Measurements from ENCODE around the gene PIEZO1. TPM values are rescaled to one million over a fixed set of nuclear protein-coding genes. Genes with fewer than 3 reads are reported as not detected.

Gene PIEZO1
- total RNA-seq = 100 to 1,000 TPM; 139 to 274 (median 240) TPM
- total RNA-seq (2013) = 149 TPM
- total RNA-seq = 158 to 536 (median 264) reads per million in 29 experiments

- ATAC-seq (replicated peaks in 1 of 4) = peak; percentile 46 to 70 (median 54)
- no peaks in the 10 kb centered on the region for H3K36me3 ChIP-seq (ENCODE audit: control insufficient read depth in 2 of 2, extremely low read depth in 1 of 2, insufficient read depth in 1 of 2, low read length in 1 of 2)
- Mint-ChIP-seq H3K27ac (peak within 1 kb of the TSS; percentile 80 to 85), H3K27me3 (no peaks in the 10 kb centered on the region), H3K36me3 (no peaks in the 10 kb centered on the region), H3K4me3 (peak within 1 kb of the TSS; percentile 66 to 80 (median 74)), H3K9me3 (no peaks in the 10 kb centered on the region), H3K4me1 (peaks cover 44 to 47% (median 45%) of the 10 kb centered on the region in 3 donors)
- H3K9me3 ChIP-seq = no peaks in the 10 kb centered on the region
- peaks cover 35 to 59% of the 10 kb centered on the region in 2 experiments for H3K4me1 ChIP-seq (ENCODE audit: control insufficient read depth in 1 of 2, extremely low read depth in 1 of 2, insufficient read depth in 2 of 2, low read length in 2 of 2)
- 4% methylated on average over 91 of the region's 110 CpGs for WGBS (ENCODE audit: insufficient coverage)
- DNase-seq = peak; percentile 62 to 93 (median 80)
- peak within 1 kb of the TSS; percentile 47 to 54 for H3K4me3 ChIP-seq (ENCODE audit: control insufficient read depth in 1 of 2, extremely low read depth in 1 of 2, low read length in 1 of 2)
- CTCF ChIA-PET = interaction anchor here (0.6 to 1.4 kb wide), 7 partner anchors 18 to 191 kb away, joined by 3 to 7 read pairs (median 4); no protein-coding TSS in a partner anchor
- H3K27me3 ChIP-seq (replicated peaks in 1 of 2; ENCODE audit: control insufficient read depth in 2 of 2, extremely low read depth in 1 of 2, insufficient read depth in 2 of 2, low read length in 1 of 2) = no peaks in the 10 kb centered on the region
- peak within 1 kb of the TSS; percentile 79 for H3K27ac ChIP-seq (ENCODE audit: low read length)
- POLR2A ChIA-PET = no interaction called here
Observed at GRCh38 chr16:88785106-88785924, at the start of gene PIEZO1. Gene PIEZO1 (minus strand): TSS chr16:88785220. CDS start chr16:88784964, 256 bp downstream.

GRCh38 chr16:88834670-88835069 lies 49.6 kb upstream of the PIEZO1 start:
- Mint-ChIP-seq H3K4me1 (no peaks in the 10 kb centered on the region), H3K36me3 (peaks cover 3% of the 10 kb centered on the region), H3K4me3 (no peak overlapping the region), H3K27ac (no peak overlapping the region), H3K27me3 (no peaks in the 10 kb centered on the region), H3K9me3 (no peaks in the 10 kb centered on the region)
- ChIA-PET POLR2A (no interaction called here), CTCF (interaction anchor here in 1 of 2 donors (0.7 kb wide), 1 partner anchor 336 kb away, joined by 7 read pairs; no protein-coding TSS in a partner anchor)
- no peaks in the 10 kb centered on the region for H3K9me3 ChIP-seq
- DNase-seq (no peak), ATAC-seq (replicated peaks in 1 of 4) (no peak)
- 95% methylated on average over 7 of the region's 13 CpGs for WGBS (ENCODE audit: insufficient coverage)
- peaks cover 0 to 13% of the 10 kb centered on the region in 2 donors for H3K36me3 ChIP-seq (ENCODE audit: control insufficient read depth in 2 of 2, extremely low read depth in 1 of 2, insufficient read depth in 1 of 2, low read length in 1 of 2)
- no peaks in the 10 kb centered on the region for H3K27me3 ChIP-seq (replicated peaks in 1 of 2; ENCODE audit: control insufficient read depth in 2 of 2, extremely low read depth in 1 of 2, insufficient read depth in 2 of 2, low read length in 1 of 2)
- no peak overlapping the region for H3K4me3 ChIP-seq (ENCODE audit: control insufficient read depth in 1 of 2, extremely low read depth in 1 of 2, low read length in 1 of 2)
- no peaks in the 10 kb centered on the region for H3K4me1 ChIP-seq (ENCODE audit: control insufficient read depth in 1 of 2, extremely low read depth in 1 of 2, insufficient read depth in 2 of 2, low read length in 2 of 2)
- no peak overlapping the region for H3K27ac ChIP-seq (ENCODE audit: low read length)

- peaks cover 3% of the 10 kb centered on the region for H3K36me3 Mint-ChIP-seq
- ChIA-PET POLR2A (no interaction called here), CTCF (no interaction called here)
- Histone ChIP-seq H3K27ac (ENCODE audit: low read length) (no peak overlapping the region), H3K4me3 (ENCODE audit: control insufficient read depth in 1 of 2, extremely low read depth in 1 of 2, low read length in 1 of 2) (no peak overlapping the region), H3K36me3 (ENCODE audit: control insufficient read depth in 2 of 2, extremely low read depth in 1 of 2, insufficient read depth in 1 of 2, low read length in 1 of 2) (peaks cover 5 to 7% of the 10 kb centered on the region in 2 donors), H3K4me1 (ENCODE audit: control insufficient read depth in 1 of 2, extremely low read depth in 1 of 2, insufficient read depth in 2 of 2, low read length in 2 of 2) (no peaks in the 10 kb centered on the region), H3K9me3 (no peaks in the 10 kb centered on the region), H3K27me3 (replicated peaks in 1 of 2; ENCODE audit: control insufficient read depth in 2 of 2, extremely low read depth in 1 of 2, insufficient read depth in 2 of 2, low read length in 1 of 2) (no peaks in the 10 kb centered on the region)
- DNase-seq (no peak), ATAC-seq (replicated peaks in 1 of 4) (no peak)
- 99% methylated on average over 11 of the region's 13 CpGs for WGBS (ENCODE audit: insufficient coverage)
- H3K27ac Mint-ChIP-seq = no peak overlapping the region
- H3K4me1 Mint-ChIP-seq = no peaks in the 10 kb centered on the region
- no peaks in the 10 kb centered on the region for H3K27me3 Mint-ChIP-seq
- no peaks in the 10 kb centered on the region for H3K9me3 Mint-ChIP-seq
- no peak overlapping the region for H3K4me3 Mint-ChIP-seq
Observed at GRCh38 chr16:88833086-88833485, 48.1 kb upstream of the PIEZO1 start.

GRCh38 chr16:88831838-88832237 lies 46.8 kb upstream of the PIEZO1 start:
- no peaks in the 10 kb centered on the region for H3K4me1 Mint-ChIP-seq
- ChIA-PET CTCF (no interaction called here), POLR2A (no interaction called here)
- H3K27me3 ChIP-seq (replicated peaks in 1 of 2; ENCODE audit: control insufficient read depth in 2 of 2, extremely low read depth in 1 of 2, insufficient read depth in 2 of 2, low read length in 1 of 2) = no peaks in the 10 kb centered on the region
- 92% methylated on average over 7 of the region's 13 CpGs for WGBS (ENCODE audit: insufficient coverage)
- H3K4me3 Mint-ChIP-seq = no peak overlapping the region
- no peak overlapping the region for H3K4me3 ChIP-seq (ENCODE audit: control insufficient read depth in 1 of 2, extremely low read depth in 1 of 2, low read length in 1 of 2)
- no peak for ATAC-seq (replicated peaks in 1 of 4)
- H3K27me3 Mint-ChIP-seq = no peaks in the 10 kb centered on the region
- H3K36me3 ChIP-seq (ENCODE audit: control insufficient read depth in 2 of 2, extremely low read depth in 1 of 2, insufficient read depth in 1 of 2, low read length in 1 of 2) = peaks cover 5 to 7% of the 10 kb centered on the region in 2 donors
- no peak overlapping the region for H3K27ac Mint-ChIP-seq
- no peak overlapping the region for H3K27ac ChIP-seq (ENCODE audit: low read length)
- DNase-seq = no peak
- H3K9me3 Mint-ChIP-seq = no peaks in the 10 kb centered on the region
- peaks cover 3% of the 10 kb centered on the region for H3K36me3 Mint-ChIP-seq
- no peaks in the 10 kb centered on the region for H3K4me1 ChIP-seq (ENCODE audit: control insufficient read depth in 1 of 2, extremely low read depth in 1 of 2, insufficient read depth in 2 of 2, low read length in 2 of 2)
- H3K9me3 ChIP-seq = no peaks in the 10 kb centered on the region

- H3K36me3 Mint-ChIP-seq = peaks cover 3% of the 10 kb centered on the region
- H3K36me3 ChIP-seq (ENCODE audit: control insufficient read depth in 2 of 2, extremely low read depth in 1 of 2, insufficient read depth in 1 of 2, low read length in 1 of 2) = peaks cover 7% of the 10 kb centered on the region in 2 donors
- ATAC-seq (replicated peaks in 1 of 4) = no peak
Observed at GRCh38 chr16:88830783-88831182, 45.8 kb upstream of the PIEZO1 start.

GRCh38 chr16:88830258-88830657 lies 45.2 kb upstream of the PIEZO1 start:
- Mint-ChIP-seq H3K4me3 (no peak overlapping the region), H3K9me3 (no peaks in the 10 kb centered on the region), H3K27ac (no peak overlapping the region), H3K36me3 (peaks cover 3% of the 10 kb centered on the region), H3K27me3 (no peaks in the 10 kb centered on the region), H3K4me1 (no peaks in the 10 kb centered on the region)
- no peaks in the 10 kb centered on the region for H3K27me3 ChIP-seq (replicated peaks in 1 of 2; ENCODE audit: control insufficient read depth in 2 of 2, extremely low read depth in 1 of 2, insufficient read depth in 2 of 2, low read length in 1 of 2)
- peaks cover 7% of the 10 kb centered on the region in 2 donors for H3K36me3 ChIP-seq (ENCODE audit: control insufficient read depth in 2 of 2, extremely low read depth in 1 of 2, insufficient read depth in 1 of 2, low read length in 1 of 2)
- no peak for DNase-seq
- no peaks in the 10 kb centered on the region for H3K9me3 ChIP-seq
- 91% methylated on average over 11 of the region's 11 CpGs for WGBS (ENCODE audit: insufficient coverage)
- H3K4me1 ChIP-seq (ENCODE audit: control insufficient read depth in 1 of 2, extremely low read depth in 1 of 2, insufficient read depth in 2 of 2, low read length in 2 of 2) = no peaks in the 10 kb centered on the region
- POLR2A ChIA-PET = no interaction called here
- H3K4me3 ChIP-seq (ENCODE audit: control insufficient read depth in 1 of 2, extremely low read depth in 1 of 2, low read length in 1 of 2) = no peak overlapping the region
- CTCF ChIA-PET = interaction anchor here in 1 of 2 donors (0.5 kb wide), 1 partner anchor 38 kb away, joined by 4 read pairs; no protein-coding TSS in a partner anchor
- H3K27ac ChIP-seq (ENCODE audit: low read length) = no peak overlapping the region
- ATAC-seq (replicated peaks in 1 of 4) = no peak

More at GRCh38 chr16:88830783-88831182, 45.8 kb upstream of the PIEZO1 start:
- Histone ChIP-seq H3K27ac (ENCODE audit: low read length) (no peak overlapping the region), H3K4me3 (ENCODE audit: control insufficient read depth in 1 of 2, extremely low read depth in 1 of 2, low read length in 1 of 2) (no peak overlapping the region), H3K9me3 (no peaks in the 10 kb centered on the region), H3K4me1 (ENCODE audit: control insufficient read depth in 1 of 2, extremely low read depth in 1 of 2, insufficient read depth in 2 of 2, low read length in 2 of 2) (no peaks in the 10 kb centered on the region), H3K27me3 (replicated peaks in 1 of 2; ENCODE audit: control insufficient read depth in 2 of 2, extremely low read depth in 1 of 2, insufficient read depth in 2 of 2, low read length in 1 of 2) (no peaks in the 10 kb centered on the region)
- WGBS (ENCODE audit: insufficient coverage) = 93% methylated on average over 10 of the region's 14 CpGs
- H3K27ac Mint-ChIP-seq = no peak overlapping the region
- POLR2A ChIA-PET = no interaction called here
- H3K4me3 Mint-ChIP-seq = no peak overlapping the region
- H3K9me3 Mint-ChIP-seq = no peaks in the 10 kb centered on the region
- no peaks in the 10 kb centered on the region for H3K27me3 Mint-ChIP-seq
- no peaks in the 10 kb centered on the region for H3K4me1 Mint-ChIP-seq
- CTCF ChIA-PET = interaction anchor here in 1 of 2 donors (0.5 kb wide), 1 partner anchor 39 kb away, joined by 4 read pairs; no protein-coding TSS in a partner anchor
- DNase-seq = no peak
